ENCODE data around the gene RAVER2. TPM values are rescaled to one million over a fixed set of nuclear protein-coding genes. Genes with fewer than 3 reads are reported as not detected.
A peak's percentile ranks its signal among the peaks of the same experiment; 100 is the strongest.

The RAVER2 gene
- total and polyA plus RNA-seq, 10 of the 15 experiments (the other 5 are each of a cell fraction or from before 2014, with no cell fraction given), result 0.09 to 0.59 (median 0.41) TPM; not detected in 2

GRCh38 chr1:64881281-64881680, 136.4 kb downstream of the RAVER2 start:
- Histone ChIP-seq H3K36me3 (ENCODE audit: control insufficient read depth in 2 of 2, insufficient read depth in 2 of 2, low read length in 1 of 2) (peaks cover 1 to 12% of the 10 kb centered on the region in 2 experiments; a peak in 3 of 4 replicates), H3K4me3 (no peak overlapping the region), H3K27me3 (replicated peaks in 1 of 2; ENCODE audit: control insufficient read depth in 2 of 2, insufficient read depth in 2 of 2, low read length in 1 of 2) (no peaks in the 10 kb centered on the region), H3K4me1 (ENCODE audit: control insufficient read depth, insufficient read depth, low read length) (peaks cover 30% of the 10 kb centered on the region), H3K27ac (ENCODE audit: control insufficient read depth, insufficient read depth) (peak overlapping the region; percentile 38; the same call in 1 of the 2 replicates), H3K79me2 (ENCODE audit: control insufficient read depth, insufficient read depth, low read length) (no peaks in the 10 kb centered on the region; the same call in none of the 2 replicates), H3K4me2 (ENCODE audit: control insufficient read depth, insufficient read depth) (peak overlapping the region; percentile 35; the same call in 1 of the 2 replicates), H2AFZ (ENCODE audit: control insufficient read depth, low read depth, low read length) (no peak overlapping the region), H4K20me1 (ENCODE audit: control insufficient read depth, insufficient read depth) (no peaks in the 10 kb centered on the region; the same call in 1 of the 2 replicates), H3K9me3 (replicated peaks; ENCODE audit: control insufficient read depth, insufficient read depth, low read length) (no peaks in the 10 kb centered on the region), H3K9ac (ENCODE audit: control insufficient read depth, insufficient read depth, low read length) (no peak overlapping the region)
- peak; percentile 12; the same call in 1 of the 3 replicates for ATAC-seq
- peak; percentile 73 for FAIRE-seq
- BruUV-seq (replicated peaks), result no TSS peak
- intact Hi-C loops (cut with micrococcal nuclease; ENCODE audit: unreplicated experiment) (no loop called here), in situ Hi-C loops (cut with MboI) (no loop called here)
- RAD21 ChIA-PET (ENCODE audit: unreplicated experiment), result no interaction called here
- WGBS (ENCODE audit: insufficient coverage, insufficient replicate concordance, low lambda C conversion rate, missing lambda C conversion rate), result 93% methylated on average over 1 of the region's 1 CpG
- DNase-seq (ENCODE audit: low read depth, low spot score), result no peak
- POLR2A ChIA-PET, result interaction anchor here (0.6 kb wide), 1 partner anchor 57 kb away, joined by 8 read pairs; no protein-coding TSS in a partner anchor
- SMC1A ChIA-PET (ENCODE audit: uncharacterized antibody, unreplicated experiment), result interaction anchor here (1.4 to 4.2 kb wide), 3 partner anchors 13 to 80 kb away, joined by 4 to 17 read pairs (median 5); no protein-coding TSS in a partner anchor
- TF ChIP-seq RUNX3 (IDR thresholded peaks at IDR 0.05; ENCODE audit: low read length) (peak; percentile 9; the same call in 1 of the 2 replicates), MAX (IDR thresholded peaks at IDR 0.05; ENCODE audit: low read depth, low read length) (no peak), CHD4 (IDR thresholded peaks at IDR 0.05) (no peak)
- CTCF ChIA-PET, result interaction anchor here (1.4 kb wide), 1 partner anchor 58 kb away, joined by 5 read pairs; no protein-coding TSS in a partner anchor

Other genes with a start within 250 kb of the RAVER2 start
- 31.5 and 33.7 TPM in 2 replicates for gene JAK1, start 221.5 kb downstream of the RAVER2 start, total RNA-seq (2014; rRNA removed)
- 42.7 and 43.3 TPM in 2 replicates for gene JAK1, start 221.5 kb downstream of the RAVER2 start, total RNA-seq (2014; rRNA removed; fragmentation: Illumina TruSeq; extraction: Trizol)
- gene JAK1, start 221.5 kb downstream of the RAVER2 start, total RNA-seq (2021), result 42.7 and 42.8 TPM in 2 replicates
- gene JAK1, start 221.5 kb downstream of the RAVER2 start, polyA plus RNA-seq (2011; rRNA removed), result 43.1 and 45.5 TPM in 2 replicates
- gene JAK1, start 221.5 kb downstream of the RAVER2 start, polyA plus RNA-seq (2014; fragmentation: Illumina TruSeq; extraction: Trizol), result 43.7 and 56.9 TPM in 2 replicates
- 10 to 100 TPM in 1 of 2 experiments, 1 to 10 TPM in 1; 9.6 to 11.5 TPM for gene JAK1, start 221.5 kb downstream of the RAVER2 start, polyA plus RNA-seq (2014; fragmentation: Nextera tagmentation; extraction: Ambion mirVana)
- gene JAK1, start 221.5 kb downstream of the RAVER2 start, polyA plus RNA-seq (2014; rRNA removed), result 23.3 and 25.3 TPM in 2 replicates
- gene JAK1, start 221.5 kb downstream of the RAVER2 start, polyA plus RNA-seq (2016; fragmentation: Nextera tagmentation; extraction: Ambion mirVana), result 10 to 100 TPM; 32.6 to 38.9 TPM

Data from GM12878 (cell line).